Activated T-cell treated with anti-CD3 and anti-CD28 coated beads for 1 hour (primary cell): ENCODE measurements around the gene GNLY.
A peak's percentile ranks its signal among the peaks of the same experiment; 100 is the strongest.

ENCODE experiments used
- DNase-seq: peaks from one replicate; pipeline ENCODE4 v3.0.0-alpha.2; 2020; ENCODE audit warnings: low read depth

The GNLY gene

GRCh38 chr2:85728883-85729824 lies 35.0 kb downstream of the GNLY start:
- DNase-seq, result peak; percentile 64

- no peak for DNase-seq
Measured at GRCh38 chr2:85729825-85730510, 35.8 kb downstream of the GNLY start.

- DNase-seq, result no peak
Measured at GRCh38 chr2:85730686-85731230, 36.6 kb downstream of the GNLY start.

GRCh38 chr2:85731606-85732005 lies 37.4 kb downstream of the GNLY start:
- DNase-seq, result no peak

GRCh38 chr2:85732467-85733120 lies 38.4 kb downstream of the GNLY start:
- DNase-seq, result no peak

GRCh38 chr2:85733121-85733960 lies 39.2 kb downstream of the GNLY start:
- no peak for DNase-seq

GRCh38 chr2:85734015-85734414 lies 39.9 kb downstream of the GNLY start:
- DNase-seq, result no peak

- no peak for DNase-seq
Measured at GRCh38 chr2:85734942-85735608, 40.9 kb downstream of the GNLY start.

- DNase-seq, result no peak
Measured at GRCh38 chr2:85735691-85736090, 41.5 kb downstream of the GNLY start.

- DNase-seq, result no peak
Measured at GRCh38 chr2:85736456-85737355, 42.5 kb downstream of the GNLY start.

- DNase-seq, result no peak
Measured at GRCh38 chr2:85737481-85737880, 43.3 kb downstream of the GNLY start.

GRCh38 chr2:85737961-85738360 lies 43.8 kb downstream of the GNLY start:
- DNase-seq, result no peak

GRCh38 chr2:85740193-85740592 lies 46.0 kb downstream of the GNLY start:
- no peak for DNase-seq

GRCh38 chr2:85741211-85741832 lies 47.2 kb downstream of the GNLY start:
- no peak for DNase-seq

GRCh38 chr2:85741833-85742455 lies 47.8 kb downstream of the GNLY start:
- DNase-seq, result no peak

- DNase-seq, result no peak
Measured at GRCh38 chr2:85743304-85743978, 49.3 kb downstream of the GNLY start.

- DNase-seq, result no peak
Measured at GRCh38 chr2:85744055-85744454, 49.9 kb downstream of the GNLY start.
